Lung (tissue), 12 donors: ENCODE data around the gene GPR152. TPM values are rescaled to one million over a fixed set of nuclear protein-coding genes. Genes with fewer than 3 reads are reported as not detected.

Experiments
- ATAC-seq: fragments of 200-7000 bp; cut with Tn5 transposase; one replicate; pipeline ENCODE4 v1.9.1; 2020; ENCODE audit warnings: moderate number of reproducible peaks; ENCODE audit not compliant: insufficient read depth, low FRiP score
- DNase-seq, 3 donors: peaks; one replicate each; pipeline ENCODE4 v3.0.0-alpha.2; 2013 to 2017
- H3K27ac ChIP-seq, 2 donors: one replicate each; pipeline ENCODE4 v1.5.1; 2013; ENCODE audit warnings: mild to moderate bottlenecking in 2 of 2, moderate library complexity in 2 of 2, control low read depth in 1 of 2, inconsistent platforms in 1 of 2, low read depth in 1 of 2, low read length in 1 of 2
- H3K27me3 ChIP-seq, 3 donors: one replicate each; pipeline ENCODE4 v1.5.1; 2013; ENCODE audit warnings: low read length in 2 of 3; ENCODE audit not compliant: control insufficient read depth in 3 of 3, insufficient read depth in 3 of 3
- H3K36me3 ChIP-seq, 4 donors: one replicate each; pipeline ENCODE4 v1.5.1; 2013; ENCODE audit warnings: low read length in 4 of 4, mild to moderate bottlenecking in 1 of 4, moderate library complexity in 1 of 4; ENCODE audit not compliant: control insufficient read depth in 4 of 4, insufficient read depth in 4 of 4
- H3K4me1 ChIP-seq, 5 donors: one replicate each; pipeline ENCODE4 v1.5.1; 2013; ENCODE audit warnings: low read length in 5 of 5, mild to moderate bottlenecking in 2 of 5, moderate library complexity in 1 of 5; ENCODE audit not compliant: control insufficient read depth in 5 of 5, insufficient read depth in 5 of 5
- H3K4me3 ChIP-seq: one replicate; pipeline ENCODE4 v1.5.1; 2013; ENCODE audit warnings: mild to moderate bottlenecking, control low read depth, moderate library complexity
- H3K9ac ChIP-seq, 2 donors: one replicate each; pipeline ENCODE4 v1.5.1; 2013; ENCODE audit warnings: low read length in 2 of 2, control low read depth in 1 of 2; ENCODE audit not compliant: insufficient read depth in 1 of 2
- H3K9me3 ChIP-seq, 4 donors: one replicate each; pipeline ENCODE4 v1.5.1; 2013; ENCODE audit warnings: low read length in 3 of 4, mild to moderate bottlenecking in 1 of 4, moderate library complexity in 1 of 4; ENCODE audit not compliant: control insufficient read depth in 4 of 4, insufficient read depth in 3 of 4
- CTCF ChIP-seq: IDR thresholded peaks from 2 replicates; pipeline ENCODE4 v1.5.1; 2012; ENCODE audit warnings: mild to moderate bottlenecking; ENCODE audit errors: control extremely low read depth, extremely low read depth
- WGBS, 2 donors: extraction: QIAGEN DNeasy Blood & Tissue Kit; methylation state at CpG; one replicate each; pipeline ENCODE4 v1.1.7; 2013; 5-methylcytosine and 5-hydroxymethylcytosine counted together
- polyA plus RNA-seq, 2 donors: library from polyadenylated mRNA; stranded (reverse); fragments of 200-250 nt; gene quantifications; one replicate each; pipeline ENCODE4 v1.2.1, GENCODE V29; 2013
- total RNA-seq, 2 donors: library from RNA; depleted of rRNA in 1 of 2; stranded (reverse); fragments of >200 nt in 1 of 2; gene quantifications; one replicate each; pipeline ENCODE4 v1.2.1, GENCODE V29; 2014 to 2021
- donor health status: control.
- donor health status: control.
- donor health status: Bipolar disorder and iron deficiency.
- donor health status: healthy.
- donor health status: DM: yes; HTN: yes; CAD: no.

GPR152 gene
- total and polyA plus RNA-seq, 4 donors: 0.06 TPM; not detected in 3

DNA sequence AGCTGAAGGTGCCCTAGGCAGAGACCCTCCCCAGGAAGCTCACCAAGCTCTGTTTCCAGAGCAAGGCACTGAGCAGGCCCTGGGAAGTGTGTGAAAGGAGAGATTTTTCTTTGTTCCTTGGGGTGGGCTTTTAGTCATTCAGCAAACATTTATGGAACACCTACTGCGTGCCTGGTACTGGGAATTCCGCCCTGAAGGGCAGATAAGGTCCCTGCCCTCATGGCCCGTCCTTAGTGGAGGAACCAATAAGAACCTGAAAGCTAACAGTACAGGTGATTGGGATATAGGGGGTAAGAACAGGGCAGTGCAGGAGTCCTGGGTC, 12.6 kb upstream of the GPR152 start:
- DNase-seq (no peak), ATAC-seq (no peak)
- Histone ChIP-seq H3K4me3 (peak overlapping the region; percentile 73), H3K27ac (peak overlapping the region; percentile 90 to 96), H3K27me3 (no peaks in the 10 kb centered on the region), H3K4me1 (peaks cover 0 to 19% (median 4%) of the 10 kb centered on the region in 5 donors), H3K36me3 (no peaks in the 10 kb centered on the region), H3K9ac (no peak overlapping the region), H3K9me3 (no peaks in the 10 kb centered on the region)
- WGBS, 2 donors: 53 to 79% methylated on average over 3 of the region's 3 CpGs
- TF ChIP-seq CTCF: no peak

- ATAC-seq (peak; percentile 73), DNase-seq (peak; percentile 58 to 86 (median 80))
- peak overlapping the region; percentile 73 for H3K4me3 ChIP-seq
- H3K27me3 ChIP-seq: no peaks in the 10 kb centered on the region
- WGBS, 2 donors: 14 to 15% methylated on average over 40 to 56 of the region's 56 CpGs
- H3K36me3 ChIP-seq: no peaks in the 10 kb centered on the region
- TF ChIP-seq CTCF: no peak
- no peaks in the 10 kb centered on the region for H3K9me3 ChIP-seq
- peak overlapping the region; percentile 90 to 96 for H3K27ac ChIP-seq
- H3K4me1 ChIP-seq: peaks cover 0 to 19% (median 4%) of the 10 kb centered on the region in 5 donors
- no peak overlapping the region for H3K9ac ChIP-seq
Measured at GRCh38 chr11:67464411-67465188, 12.1 kb upstream of the GPR152 start.

DNA sequence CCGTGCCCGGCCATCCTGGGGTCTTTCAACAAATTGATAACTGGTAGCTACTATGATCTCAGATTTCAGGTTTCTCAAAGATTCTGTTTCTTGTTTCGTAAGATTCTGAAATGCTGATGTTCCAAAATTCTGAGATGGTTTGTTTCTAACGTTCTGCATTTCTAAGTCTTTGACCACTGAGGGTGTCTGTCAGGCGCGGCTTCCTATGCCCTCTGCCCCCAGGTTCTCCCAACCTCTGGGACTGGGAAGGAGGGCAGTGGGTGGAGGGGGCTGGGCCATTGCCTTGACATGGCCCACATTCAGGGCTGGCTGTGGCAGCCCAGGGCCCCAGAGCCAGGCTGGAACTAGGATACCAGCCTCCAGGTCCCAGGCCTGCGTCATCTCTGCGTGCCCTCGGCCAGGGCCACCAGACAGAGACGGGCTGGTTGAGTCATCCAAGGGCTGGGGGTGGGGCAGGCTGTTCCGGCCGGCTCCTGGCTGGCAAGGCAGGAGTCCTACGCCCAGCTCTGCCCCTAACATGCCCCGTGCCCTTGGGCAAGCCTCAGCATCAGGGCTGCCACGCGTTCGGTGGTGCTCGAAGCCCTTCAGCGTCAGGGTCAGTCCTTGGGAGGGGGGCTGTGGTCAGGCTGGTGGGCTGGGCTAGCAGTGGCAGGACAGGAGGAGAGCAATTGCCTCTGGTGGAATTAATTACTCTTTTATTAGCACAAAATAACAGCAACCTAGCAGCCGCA, 11.3 kb upstream of the GPR152 start:
- Histone ChIP-seq H3K36me3 (no peaks in the 10 kb centered on the region), H3K4me1 (peaks cover 0 to 19% (median 4%) of the 10 kb centered on the region in 5 donors), H3K4me3 (peak overlapping the region; percentile 25), H3K9me3 (no peaks in the 10 kb centered on the region), H3K9ac (no peak overlapping the region), H3K27me3 (no peaks in the 10 kb centered on the region), H3K27ac (peak overlapping the region; percentile 57 to 90)
- TF ChIP-seq CTCF: no peak
- peak; percentile 29 for ATAC-seq
- WGBS, 2 donors: 73 to 80% methylated on average over 19 to 20 of the region's 20 CpGs
- no peak for DNase-seq
